Smooth muscle cell (in vitro differentiated cells): Measurements from ENCODE around the gene NFATC4. TPM values are rescaled to one million over a fixed set of nuclear protein-coding genes. Genes with fewer than 3 reads are reported as not detected.

Experiments
- DNase-seq: peaks from one replicate; lab custom pipeline; 2025; ENCODE audit not compliant: unreplicated experiment; lab: John Stamatoyannopoulos, UW
- H2AFZ ChIP-seq: fragments of 200-600 bp; sonication (generic); 2 replicates; pipeline ENCODE4 v1.6.0; 2016; ENCODE audit warnings: antibody characterized with exemption, low read depth, mild to moderate bottlenecking
- H3F3A ChIP-seq: fragments of 200-600 bp; sonication (generic); 2 replicates; pipeline ENCODE4 v1.6.0; 2017; ENCODE audit warnings: antibody characterized with exemption, low read depth
- H3K27ac ChIP-seq: fragments of 200-600 bp; sonication (generic); 2 replicates; pipeline ENCODE4 v1.5.1; 2016; ENCODE audit warnings: low read depth, mild to moderate bottlenecking
- H3K27me3 ChIP-seq: fragments of 200-600 bp; sonication (generic); 2 replicates; pipeline ENCODE4 v1.6.1; 2016; ENCODE audit warnings: low read depth, mild to moderate bottlenecking
- H3K36me3 ChIP-seq: fragments of 200-600 bp; sonication (generic); 2 replicates; pipeline ENCODE4 v1.5.1; 2016; ENCODE audit warnings: low read depth
- H3K4me1 ChIP-seq: fragments of 200-600 bp; sonication (generic); 2 replicates; pipeline ENCODE4 v1.5.1; 2016; ENCODE audit warnings: low read depth
- H3K4me2 ChIP-seq: fragments of 200-600 bp; sonication (generic); 2 replicates; pipeline ENCODE4 v1.6.0; 2016; ENCODE audit warnings: mild to moderate bottlenecking
- H3K4me3 ChIP-seq: fragments of 200-600 bp; sonication (generic); 2 replicates; pipeline ENCODE4 v1.5.1; 2016; ENCODE audit warnings: mild to moderate bottlenecking
- H3K79me2 ChIP-seq: fragments of 200-600 bp; sonication (generic); 2 replicates; pipeline ENCODE4 v1.6.0; 2016; ENCODE audit warnings: low read depth, mild to moderate bottlenecking
- H3K9ac ChIP-seq: fragments of 200-600 bp; sonication (generic); 2 replicates; pipeline ENCODE4 v1.6.0; 2016; ENCODE audit warnings: low read depth
- H3K9me3 ChIP-seq: fragments of 200-600 bp; sonication (generic); replicated peaks from 2 replicates; pipeline ENCODE4 v1.5.1; 2016; ENCODE audit warnings: low read depth
- H4K20me1 ChIP-seq: fragments of 200-600 bp; sonication (generic); 2 replicates; pipeline ENCODE4 v1.6.0; 2016; ENCODE audit warnings: low read depth
- WGBS: methylation state at CpG from one replicate; pipeline ENCODE4 v1.1.7; 2016; ENCODE audit warnings: low lambda C conversion rate; 5-methylcytosine and 5-hydroxymethylcytosine counted together
- polyA plus RNA-seq: library from polyadenylated mRNA; unstranded; fragments of >200 nt; fragmentation: Nextera tagmentation; extraction: Ambion mirVana; gene quantifications from 2 replicates; pipeline ENCODE4 v1.2.1, GENCODE V29; 2016
- total RNA-seq: library from RNA; depleted of rRNA; stranded (reverse); fragments of >200 nt; gene quantifications from 2 replicates; pipeline ENCODE4 v1.2.3, GENCODE V29; 2014
- TF ChIP-seq, protein P1 (sequence below): fragments of 200-600 bp; sonication (generic); IDR thresholded peaks from 2 replicates; pipeline ENCODE4 v1.5.1; 2017; ENCODE audit warnings: borderline replicate concordance, mild to moderate bottlenecking, antibody characterized with exemption; ENCODE audit not compliant: insufficient read depth, poor library complexity, severe bottlenecking

The NFATC4 gene
- total and polyA plus RNA-seq, 2 experiments from 2014 or later: 44.6 to 84.7 TPM

DNA sequence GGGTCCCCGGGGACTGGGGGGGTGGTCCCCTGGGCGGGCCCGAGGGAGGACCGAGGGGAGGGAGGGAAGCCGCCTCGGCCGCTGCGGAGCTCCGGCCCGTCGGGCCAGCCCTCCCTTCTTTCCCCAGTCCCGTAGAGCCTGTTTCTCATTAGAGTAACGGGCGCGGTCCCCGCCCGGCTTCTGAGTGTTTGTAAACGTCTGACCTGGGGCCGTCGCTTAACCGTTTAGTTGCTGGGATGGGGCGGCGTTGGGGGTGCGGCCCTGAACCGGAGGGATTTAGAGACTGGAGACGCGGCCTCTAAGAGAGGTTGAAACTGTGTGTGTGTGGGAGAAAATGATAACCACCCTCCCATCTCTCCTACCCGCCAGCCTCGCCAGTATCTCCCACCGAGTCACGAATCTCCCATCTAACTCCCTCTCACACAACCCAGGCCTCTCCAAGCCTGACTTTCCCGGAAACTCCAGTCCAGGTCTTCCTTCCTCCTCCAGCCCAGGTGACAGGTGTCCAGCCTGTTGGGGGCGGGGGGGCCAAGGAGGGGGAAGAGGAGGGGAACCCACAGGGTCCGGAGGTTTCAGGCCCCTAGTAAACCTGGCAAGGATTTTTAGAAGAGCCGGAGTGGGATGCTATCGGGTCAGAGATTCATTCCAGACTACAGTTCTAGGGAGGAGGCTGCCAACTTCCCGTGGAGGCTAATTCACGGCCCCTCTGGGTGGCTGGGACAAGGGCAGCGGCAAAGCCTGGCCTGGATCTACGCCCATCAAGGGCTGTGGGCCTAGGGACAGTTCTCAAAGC, 1.1 kb upstream of the NFATC4 start:
- H2AFZ ChIP-seq: peak overlapping the region; percentile 81
- H3K36me3 ChIP-seq: no peaks in the 10 kb centered on the region
- H3K4me3 ChIP-seq: peak overlapping the region; percentile 99
- H3K79me2 ChIP-seq: peaks cover 4% of the 10 kb centered on the region
- peak overlapping the region; percentile 100 for H3K4me2 ChIP-seq
- no peaks in the 10 kb centered on the region for H3K27me3 ChIP-seq
- DNase-seq: peak; percentile 77
- H3F3A ChIP-seq: peaks cover 11% of the 10 kb centered on the region
- H3K27ac ChIP-seq: peak overlapping the region; percentile 97
- H3K9ac ChIP-seq: peak overlapping the region; percentile 87
- no peaks in the 10 kb centered on the region for H3K9me3 ChIP-seq
- peaks cover 18% of the 10 kb centered on the region for H3K4me1 ChIP-seq
- TF ChIP-seq, protein P1, sequence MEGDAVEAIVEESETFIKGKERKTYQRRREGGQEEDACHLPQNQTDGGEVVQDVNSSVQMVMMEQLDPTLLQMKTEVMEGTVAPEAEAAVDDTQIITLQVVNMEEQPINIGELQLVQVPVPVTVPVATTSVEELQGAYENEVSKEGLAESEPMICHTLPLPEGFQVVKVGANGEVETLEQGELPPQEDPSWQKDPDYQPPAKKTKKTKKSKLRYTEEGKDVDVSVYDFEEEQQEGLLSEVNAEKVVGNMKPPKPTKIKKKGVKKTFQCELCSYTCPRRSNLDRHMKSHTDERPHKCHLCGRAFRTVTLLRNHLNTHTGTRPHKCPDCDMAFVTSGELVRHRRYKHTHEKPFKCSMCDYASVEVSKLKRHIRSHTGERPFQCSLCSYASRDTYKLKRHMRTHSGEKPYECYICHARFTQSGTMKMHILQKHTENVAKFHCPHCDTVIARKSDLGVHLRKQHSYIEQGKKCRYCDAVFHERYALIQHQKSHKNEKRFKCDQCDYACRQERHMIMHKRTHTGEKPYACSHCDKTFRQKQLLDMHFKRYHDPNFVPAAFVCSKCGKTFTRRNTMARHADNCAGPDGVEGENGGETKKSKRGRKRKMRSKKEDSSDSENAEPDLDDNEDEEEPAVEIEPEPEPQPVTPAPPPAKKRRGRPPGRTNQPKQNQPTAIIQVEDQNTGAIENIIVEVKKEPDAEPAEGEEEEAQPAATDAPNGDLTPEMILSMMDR: no peak
- under 1% methylated on average over 40 of the region's 40 CpGs for WGBS
- peaks cover 24% of the 10 kb centered on the region for H4K20me1 ChIP-seq

DNA sequence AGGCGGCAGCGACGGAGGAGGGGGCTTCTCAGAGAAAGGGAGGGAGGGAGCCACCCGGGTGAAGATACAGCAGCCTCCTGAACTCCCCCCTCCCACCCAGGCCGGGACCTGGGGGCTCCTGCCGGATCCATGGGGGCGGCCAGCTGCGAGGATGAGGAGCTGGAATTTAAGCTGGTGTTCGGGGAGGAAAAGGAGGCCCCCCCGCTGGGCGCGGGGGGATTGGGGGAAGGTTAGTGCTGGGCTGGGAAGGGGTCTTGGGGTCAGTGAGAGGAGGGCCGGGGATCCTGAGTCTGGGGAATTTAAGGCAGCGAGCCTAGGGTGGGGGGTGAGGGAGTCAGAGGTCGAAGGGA, 203 bp downstream of the NFATC4 start:
- Histone ChIP-seq H3K9ac (peak overlapping the region; percentile 100), H2AFZ (peak overlapping the region; percentile 86), H3K27ac (peak overlapping the region; percentile 97), H3K4me2 (peak overlapping the region; percentile 100), H3K36me3 (no peaks in the 10 kb centered on the region), H3F3A (peaks cover 11% of the 10 kb centered on the region), H3K4me1 (peaks cover 18% of the 10 kb centered on the region), H3K4me3 (peak overlapping the region; percentile 99), H4K20me1 (peaks cover 29% of the 10 kb centered on the region), H3K9me3 (no peaks in the 10 kb centered on the region), H3K79me2 (peaks cover 4% of the 10 kb centered on the region), H3K27me3 (no peaks in the 10 kb centered on the region)
- 4% methylated on average over 8 of the region's 15 CpGs for whole genome bisulfite sequencing
- TF ChIP-seq, protein P1: no peak
- peak; percentile 69 for DNase-seq

GRCh38 chr14:24368562-24369252, 723 bp downstream of the NFATC4 start:
- no peaks in the 10 kb centered on the region for H3K9me3 ChIP-seq
- peaks cover 33% of the 10 kb centered on the region for H4K20me1 ChIP-seq
- peak overlapping the region; percentile 97 for H3K27ac ChIP-seq
- H2AFZ ChIP-seq: peak overlapping the region; percentile 86
- peak overlapping the region; percentile 99 for H3K4me3 ChIP-seq
- peak overlapping the region; percentile 100 for H3K9ac ChIP-seq
- no peaks in the 10 kb centered on the region for H3K36me3 ChIP-seq
- H3K4me1 ChIP-seq: peaks cover 18% of the 10 kb centered on the region
- WGBS: 8% methylated on average over 4 of the region's 52 CpGs
- H3K27me3 ChIP-seq: no peaks in the 10 kb centered on the region
- peaks cover 4% of the 10 kb centered on the region for H3K79me2 ChIP-seq
- H3F3A ChIP-seq: peaks cover 11% of the 10 kb centered on the region
- H3K4me2 ChIP-seq: peak overlapping the region; percentile 100
- DNase-seq: peak; percentile 75
- TF ChIP-seq, protein P1: no peak
